NCI-H524 treated with DMSO at 0.1 percent for 48 hours (cell line): ENCODE measurements around the gene YBEY.

Source experiments
- DNase-seq: peaks from one replicate; lab custom pipeline; 2025; lab: John Stamatoyannopoulos, UW

The YBEY gene

GRCh38 chr21:46264690-46265144 is 21.4 kb upstream of the YBEY start:
- no peak for DNase-seq

- no peak for DNase-seq
These were observed 20.2 kb upstream of the YBEY start for GRCh38 chr21:46265736-46266525.

- DNase-seq: no peak
These were observed 19.2 kb upstream of the YBEY start for GRCh38 chr21:46266946-46267345.

- DNase-seq: no peak
These were observed 17.8 kb upstream of the YBEY start for GRCh38 chr21:46268371-46268770.

GRCh38 chr21:46269466-46269865 is 16.7 kb upstream of the YBEY start:
- DNase-seq: no peak

- DNase-seq: no peak
These were observed 12.8 kb upstream of the YBEY start for GRCh38 chr21:46273341-46273740.

GRCh38 chr21:46274797-46275390 is 11.2 kb upstream of the YBEY start:
- DNase-seq: no peak

GRCh38 chr21:46284077-46284644 is 2.0 kb upstream of the YBEY start:
- DNase-seq: no peak

- DNase-seq: no peak
These were observed 1.4 kb upstream of the YBEY start for GRCh38 chr21:46284733-46285132.

- no peak for DNase-seq
These were observed 908 bp upstream of the YBEY start, which contains the start of gene MCM3AP for GRCh38 chr21:46285206-46285661. MCM3AP (minus strand) TSS chr21:46285611; CDS start chr21:46285286, 325 bp downstream.

GRCh38 chr21:46286648-46287002 is 483 bp downstream of the YBEY start:
- DNase-seq: peak; percentile 25

- no peak for DNase-seq
These were observed 1.4 kb downstream of the YBEY start for GRCh38 chr21:46287541-46287940.

- no peak for DNase-seq
These were observed 3.6 kb downstream of the YBEY start for GRCh38 chr21:46289655-46290179.

- DNase-seq: no peak
These were observed 5.4 kb downstream of the YBEY start for GRCh38 chr21:46291561-46291960.

GRCh38 chr21:46294647-46295176 is 8.6 kb downstream of the YBEY start:
- DNase-seq: no peak

GRCh38 chr21:46295177-46295770 is 9.1 kb downstream of the YBEY start:
- no peak for DNase-seq

- DNase-seq: no peak
These were observed 10.0 kb downstream of the YBEY start for GRCh38 chr21:46295996-46296752.

- no peak for DNase-seq
These were observed 11.5 kb downstream of the YBEY start for GRCh38 chr21:46297338-46298271.

GRCh38 chr21:46299167-46299566 is 13.0 kb downstream of the YBEY start:
- no peak for DNase-seq

- no peak for DNase-seq
These were observed 15.6 kb downstream of the YBEY start for GRCh38 chr21:46301759-46302158.
